Osteoblast (primary cell): ENCODE results near the gene TBL1X. TPM values are rescaled to one million over a fixed set of nuclear protein-coding genes. Genes with fewer than 3 reads are reported as not detected.

Experiments used
- DNase-seq: peaks from one replicate; pipeline ENCODE4 v3.0.0; 2011; ENCODE audit warnings: low spot score, mixed read lengths; ENCODE audit not compliant: insufficient read length; ENCODE audit errors: missing footprints
- H2AFZ ChIP-seq: 2 replicates; pipeline ENCODE4 v1.6.0; 2011; ENCODE audit warnings: mild to moderate bottlenecking, low read length
- H3K27ac ChIP-seq: 2 replicates; pipeline ENCODE4 v1.5.1; 2011; ENCODE audit warnings: mild to moderate bottlenecking, low read depth, low read length, moderate library complexity
- H3K27me3 ChIP-seq: 2 replicates; pipeline ENCODE4 v1.6.0; 2012; ENCODE audit warnings: mild to moderate bottlenecking, control low read depth, inconsistent platforms, low read length, moderate library complexity; ENCODE audit not compliant: insufficient read depth
- H3K36me3 ChIP-seq: 2 replicates; pipeline ENCODE4 v1.5.1; 2011; ENCODE audit warnings: mild to moderate bottlenecking, low read length, control low read depth, moderate library complexity; ENCODE audit not compliant: insufficient read depth
- H3K4me1 ChIP-seq: 2 replicates; pipeline ENCODE4 v1.5.1; 2011; ENCODE audit warnings: mild to moderate bottlenecking, low read length, control low read depth, moderate library complexity; ENCODE audit not compliant: insufficient read depth
- H3K4me2 ChIP-seq: 2 replicates; pipeline ENCODE4 v1.6.0; 2011; ENCODE audit warnings: mild to moderate bottlenecking, low read length; ENCODE audit not compliant: insufficient read depth
- H3K4me3 ChIP-seq: fragments of 200-600 bp; sonication (generic); 3 replicates; pipeline ENCODE4 v1.5.1; 2012; ENCODE audit warnings: mild to moderate bottlenecking, low read length, inconsistent platforms; ENCODE audit not compliant: insufficient read depth
- H3K79me2 ChIP-seq: 2 replicates; pipeline ENCODE4 v1.6.0; 2012; ENCODE audit warnings: mild to moderate bottlenecking, low read length, control low read depth, inconsistent platforms; ENCODE audit not compliant: insufficient read depth
- H3K9me3 ChIP-seq: 2 replicates; pipeline ENCODE4 v1.5.1; 2011; ENCODE audit warnings: low read depth, low read length, control low read depth
- H4K20me1 ChIP-seq: 2 replicates; pipeline ENCODE4 v1.6.0; 2012; ENCODE audit warnings: mild to moderate bottlenecking, low read length, control low read depth; ENCODE audit not compliant: insufficient read depth
- CTCF ChIP-seq: IDR thresholded peaks from 2 replicates; pipeline ENCODE4 v1.5.1; 2011; ENCODE audit warnings: mild to moderate bottlenecking, low read depth, low read length, moderate library complexity; ENCODE audit errors: extremely low read depth
- total RNA-seq: library from RNA; depleted of rRNA; stranded (reverse); fragments of >200 nt; gene quantifications from 2 replicates; pipeline ENCODE4 v1.2.3, GENCODE V29; 2012

TBL1X gene
- total RNA-seq, 1 donor = 15.2 TPM

DNA sequence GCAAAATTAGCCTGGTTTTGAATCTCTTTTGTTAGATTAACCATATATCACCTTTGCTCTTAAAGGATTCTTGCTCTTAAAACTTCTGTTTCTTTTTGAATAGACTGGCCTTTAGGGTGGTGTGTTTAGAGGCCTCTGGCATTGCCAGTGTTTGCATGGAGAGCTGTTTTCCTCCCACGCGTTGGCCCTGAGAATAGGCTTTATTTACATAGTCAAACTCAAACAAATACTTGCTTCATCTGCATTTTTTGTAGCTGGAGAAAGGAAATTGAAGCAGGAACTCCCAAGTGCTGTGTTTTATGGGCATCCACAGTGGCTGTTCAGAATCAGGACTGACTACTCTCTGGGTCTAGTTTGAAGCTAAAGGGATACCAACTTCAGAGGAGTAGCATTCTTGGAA lies 324.1 kb downstream of the TBL1X start:
- H3K36me3 ChIP-seq = no peaks in the 10 kb centered on the region
- no peaks in the 10 kb centered on the region for H3K79me2 ChIP-seq
- H3K9me3 ChIP-seq = no peaks in the 10 kb centered on the region
- H3K4me2 ChIP-seq = no peak overlapping the region
- peaks cover 42% of the 10 kb centered on the region for H3K27me3 ChIP-seq
- H3K4me3 ChIP-seq = no peak overlapping the region
- H2AFZ ChIP-seq = no peak overlapping the region
- H3K4me1 ChIP-seq = no peaks in the 10 kb centered on the region
- no peak for TF ChIP-seq CTCF
- no peak for DNase-seq
- no peaks in the 10 kb centered on the region for H4K20me1 ChIP-seq
- H3K27ac ChIP-seq = no peak overlapping the region

DNA sequence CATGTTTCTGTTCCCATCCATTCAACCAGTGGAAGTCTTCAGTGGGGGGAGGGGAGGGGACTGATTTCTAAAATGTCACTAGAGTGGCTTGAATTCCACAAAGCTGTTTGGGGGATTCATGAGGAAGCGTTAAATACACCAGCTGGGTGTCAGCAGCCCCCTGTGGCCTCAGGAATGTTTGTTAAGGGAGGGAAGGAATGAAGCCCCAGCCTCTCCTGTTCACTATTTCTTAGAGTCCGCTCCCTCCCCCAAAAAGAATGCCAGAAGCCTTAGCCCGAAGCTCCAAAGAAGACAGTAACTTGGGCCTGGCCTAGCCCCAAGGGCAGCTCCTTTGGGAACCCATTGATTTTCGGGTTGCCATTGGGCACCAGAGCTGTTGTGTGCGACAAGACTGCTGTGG lies 324.7 kb downstream of the TBL1X start:
- no peak overlapping the region for H3K4me2 ChIP-seq
- no peak for TF ChIP-seq CTCF
- no peaks in the 10 kb centered on the region for H3K36me3 ChIP-seq
- H3K79me2 ChIP-seq = no peaks in the 10 kb centered on the region
- no peak overlapping the region for H3K27ac ChIP-seq
- no peaks in the 10 kb centered on the region for H4K20me1 ChIP-seq
- H3K27me3 ChIP-seq = peaks cover 40% of the 10 kb centered on the region
- H3K4me1 ChIP-seq = no peaks in the 10 kb centered on the region
- no peak for DNase-seq
- no peak overlapping the region for H2AFZ ChIP-seq
- no peak overlapping the region for H3K4me3 ChIP-seq
- H3K9me3 ChIP-seq = no peaks in the 10 kb centered on the region
